GM21786 (cell line): ENCODE results near the gene ALKBH3.

Source experiments
- ATAC-seq: cut with Tn5 transposase; IDR thresholded peaks from one replicate; pipeline ENCODE4 v1.9.1; 2021; ENCODE audit not compliant: unreplicated experiment

The ALKBH3 gene

DNA sequence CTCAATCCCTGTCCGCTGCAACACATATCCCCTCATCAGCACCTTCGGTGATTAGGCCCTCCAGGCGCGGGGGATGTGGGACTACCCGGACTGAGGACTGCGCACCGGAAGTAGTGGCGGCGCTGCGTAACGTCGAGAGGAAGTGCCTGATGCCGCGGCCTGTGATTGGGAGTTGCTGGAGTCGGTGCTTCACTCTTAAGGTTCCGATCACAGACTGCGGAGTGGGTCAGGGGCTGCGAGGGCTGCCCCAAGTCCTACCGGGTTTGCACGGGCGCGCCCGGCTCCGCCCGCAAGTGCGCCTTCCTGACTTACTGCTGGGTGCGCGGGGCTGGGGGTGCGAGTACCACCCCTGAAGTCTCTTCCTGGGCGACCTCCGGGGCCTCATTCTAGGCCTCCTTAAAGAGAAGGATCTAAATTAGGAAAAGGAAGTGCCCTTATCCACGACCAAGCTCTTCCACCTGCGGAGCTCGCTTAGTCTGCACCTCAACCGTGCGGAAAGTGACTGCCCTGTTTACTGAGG is at the start of gene ALKBH3:
Gene ALKBH3, plus strand, starts transcription at position 192 of the 520 bp plus-strand sequence. CDS start 1,822 bp downstream, outside the sequence.
- peak; percentile 100 for ATAC-seq

DNA sequence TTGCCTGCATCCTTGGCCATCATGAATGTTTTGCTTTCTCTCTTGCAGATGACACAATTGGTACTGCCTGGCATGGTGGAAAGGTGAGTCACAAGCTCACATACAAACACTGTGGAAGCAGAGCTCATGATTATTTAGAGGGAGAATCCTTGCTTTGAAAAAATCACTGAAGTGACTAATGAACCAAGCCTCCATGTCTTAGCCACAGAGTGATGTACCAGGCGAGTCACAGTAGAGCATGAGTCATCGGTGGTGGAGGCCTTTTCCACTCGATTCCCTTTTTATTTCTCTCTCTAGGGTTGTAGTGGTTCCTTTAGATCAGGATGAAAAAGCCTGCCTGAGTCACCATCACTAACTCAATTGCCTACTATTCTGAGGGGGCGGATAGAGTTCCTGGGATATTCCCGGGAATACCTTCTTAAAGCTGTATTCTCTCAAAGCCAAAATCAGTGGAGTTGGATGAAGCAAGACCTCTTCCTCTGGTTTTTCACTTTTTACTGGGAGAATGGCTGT is 49.6 kb upstream of the ALKBH3 start:
- ATAC-seq = peak; percentile 64

DNA sequence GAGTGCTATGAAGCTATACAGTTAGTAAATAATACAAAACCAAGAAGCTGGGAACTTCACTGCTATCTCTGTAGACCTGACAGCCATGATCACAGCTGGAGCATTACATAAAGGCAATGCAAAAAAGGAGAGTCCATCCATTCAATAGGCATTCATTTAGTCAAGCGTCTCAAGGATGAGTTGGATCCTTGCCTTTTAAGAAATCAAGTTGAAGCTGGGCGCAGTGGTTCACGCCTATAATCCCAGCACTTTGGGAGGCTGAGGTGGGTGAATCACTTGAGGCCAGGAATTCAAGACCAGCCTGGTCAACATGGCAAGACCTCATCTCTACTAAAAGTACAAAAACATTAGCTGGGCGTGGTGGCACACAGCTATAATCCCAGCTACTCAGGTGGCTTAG is 48.1 kb upstream of the ALKBH3 start:
- ATAC-seq = no peak

DNA sequence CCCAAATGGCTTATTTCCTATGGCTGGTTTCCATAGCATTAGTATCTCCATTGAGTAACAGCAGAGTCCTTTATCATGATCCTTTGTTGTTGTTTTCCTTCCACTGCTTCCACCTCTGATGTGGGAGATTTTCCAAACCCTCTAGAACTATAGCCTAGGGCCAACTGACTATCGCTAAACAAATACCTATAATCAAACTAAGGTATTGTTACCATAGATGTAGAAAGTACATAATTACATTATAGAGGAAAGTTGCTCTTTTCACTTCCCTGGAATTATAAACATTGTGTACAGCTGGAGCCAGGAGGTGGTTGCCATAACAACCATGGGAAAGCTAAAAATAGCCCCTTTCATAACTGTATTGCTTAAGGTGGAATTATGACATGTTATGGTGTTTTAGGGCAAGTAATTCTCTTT is 47.0 kb upstream of the ALKBH3 start:
- ATAC-seq = no peak

DNA sequence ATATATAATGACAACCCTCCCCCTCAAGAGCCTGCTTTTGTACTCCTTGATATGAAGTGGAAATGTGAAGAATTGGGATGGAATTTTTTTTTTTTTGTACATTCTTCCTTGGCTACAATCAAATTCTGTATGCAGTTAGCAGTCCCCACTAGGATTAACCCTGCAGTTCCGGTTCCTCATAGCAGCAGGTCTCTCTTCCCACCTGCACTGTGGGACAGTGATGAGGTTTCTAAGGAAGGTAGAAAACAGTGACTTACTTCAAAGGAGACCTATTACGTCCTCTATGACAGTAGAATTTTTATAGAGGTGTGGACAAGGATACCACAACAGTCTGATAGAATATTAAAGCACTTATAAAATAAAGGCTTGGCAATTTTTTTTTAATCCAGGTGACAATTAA is 46.3 kb upstream of the ALKBH3 start:
- no peak for ATAC-seq

DNA sequence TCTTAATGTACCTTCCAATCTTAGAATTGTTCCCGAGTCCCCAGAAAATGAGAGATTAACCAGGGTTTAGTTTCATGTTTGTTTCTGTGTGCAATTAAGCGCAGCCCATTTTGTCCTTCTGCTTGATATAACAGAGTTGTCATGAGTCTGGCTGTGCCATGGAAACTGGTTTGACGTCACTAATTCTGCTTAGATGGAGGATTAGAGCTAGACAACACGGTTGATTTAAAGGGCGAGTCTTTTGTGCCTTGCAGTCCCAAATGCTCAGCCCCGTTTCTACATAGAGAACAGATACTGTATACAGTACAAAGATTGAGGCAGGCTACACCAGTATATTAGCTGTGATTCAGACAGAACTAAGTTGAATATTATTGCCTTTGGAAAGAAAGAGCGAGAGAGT is 45.5 kb upstream of the ALKBH3 start:
- no peak for ATAC-seq

- ATAC-seq = no peak
Measured at GRCh38 chr11:43837879-43838278, 42.8 kb upstream of the ALKBH3 start.

DNA sequence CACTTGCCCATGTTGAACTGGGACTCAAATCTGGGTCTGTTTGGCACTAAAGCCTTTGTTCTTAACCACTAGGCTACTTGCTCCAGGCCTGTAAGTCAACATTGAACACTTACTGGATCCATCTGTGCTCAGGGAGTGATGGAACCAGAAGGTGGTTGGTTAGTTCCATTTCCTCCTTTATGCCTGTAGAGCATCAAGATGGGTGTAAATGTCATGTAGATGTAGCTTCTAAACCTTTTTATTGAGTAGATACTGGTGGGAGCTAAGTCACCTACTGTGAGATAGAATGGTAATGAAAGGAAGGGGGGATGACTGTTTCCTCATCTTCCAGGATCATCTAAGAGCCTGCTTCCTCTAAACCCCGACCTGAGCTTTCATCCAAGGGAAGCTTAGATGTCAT is 38.6 kb upstream of the ALKBH3 start:
- ATAC-seq = no peak

DNA sequence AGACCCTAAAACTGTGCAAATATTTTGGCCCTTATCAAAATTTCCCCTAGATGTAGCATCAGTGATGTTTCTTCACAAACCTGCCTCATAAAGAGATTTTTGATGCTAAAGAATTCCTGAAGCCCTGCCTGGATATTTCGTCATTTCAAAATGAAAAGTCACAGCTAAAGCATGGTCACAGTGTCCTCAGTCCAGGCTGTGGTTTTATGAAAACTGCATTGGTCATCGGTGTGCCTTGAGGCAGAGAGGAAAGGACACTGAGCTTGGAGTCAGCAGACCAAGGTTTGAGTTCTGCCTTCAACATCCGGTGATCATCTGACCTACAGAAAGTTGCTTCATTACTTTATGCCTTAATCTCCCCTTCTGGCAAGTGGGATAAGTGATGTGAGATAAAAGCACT is 34.8 kb upstream of the ALKBH3 start:
- no peak for ATAC-seq

DNA sequence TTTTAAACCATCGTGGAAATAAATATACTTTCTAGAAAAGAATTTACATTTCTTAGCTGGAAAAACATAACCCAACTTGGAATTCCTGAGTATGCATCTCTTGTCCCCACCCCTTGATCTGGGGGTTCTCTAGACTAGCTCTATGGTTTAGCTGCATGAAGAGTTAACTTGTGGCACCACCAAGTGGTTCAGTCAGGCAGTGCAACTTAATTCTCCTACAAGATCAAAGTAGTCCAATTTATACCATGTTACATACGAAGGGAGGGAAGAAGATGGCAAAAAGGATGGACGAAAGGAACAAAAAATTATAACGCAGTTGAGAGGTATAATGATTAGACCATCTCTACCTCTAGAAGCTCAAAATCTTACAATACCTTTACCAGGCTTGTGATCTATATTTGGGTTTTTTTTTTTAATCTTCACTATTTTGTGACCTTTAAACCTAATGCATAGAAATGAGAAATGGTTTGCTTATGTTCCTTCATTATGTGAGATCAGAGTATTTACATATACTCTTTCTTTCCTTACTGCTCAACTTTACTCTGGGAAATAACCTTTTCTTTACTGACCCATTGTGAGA is 28.5 kb upstream of the ALKBH3 start:
- ATAC-seq = peak; percentile 80

DNA sequence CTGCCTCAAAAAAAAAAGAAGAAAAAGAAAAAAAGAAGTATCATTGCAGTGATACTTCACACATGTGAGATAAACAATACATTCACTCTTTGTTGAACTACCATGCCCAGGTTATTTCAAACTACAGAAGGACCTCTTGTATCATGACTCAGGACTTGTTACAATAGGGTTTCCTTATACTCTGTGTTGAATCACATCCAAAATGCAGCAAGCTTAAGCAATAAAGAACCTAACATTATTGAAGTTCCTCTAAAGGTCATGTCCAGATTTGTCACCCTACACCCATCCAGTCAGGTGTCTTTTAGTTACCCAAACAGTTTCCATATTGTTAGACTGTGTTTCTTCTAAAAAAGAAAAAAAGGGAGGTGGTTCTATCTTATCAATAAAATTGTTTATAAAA is 26.9 kb upstream of the ALKBH3 start:
- no peak for ATAC-seq

DNA sequence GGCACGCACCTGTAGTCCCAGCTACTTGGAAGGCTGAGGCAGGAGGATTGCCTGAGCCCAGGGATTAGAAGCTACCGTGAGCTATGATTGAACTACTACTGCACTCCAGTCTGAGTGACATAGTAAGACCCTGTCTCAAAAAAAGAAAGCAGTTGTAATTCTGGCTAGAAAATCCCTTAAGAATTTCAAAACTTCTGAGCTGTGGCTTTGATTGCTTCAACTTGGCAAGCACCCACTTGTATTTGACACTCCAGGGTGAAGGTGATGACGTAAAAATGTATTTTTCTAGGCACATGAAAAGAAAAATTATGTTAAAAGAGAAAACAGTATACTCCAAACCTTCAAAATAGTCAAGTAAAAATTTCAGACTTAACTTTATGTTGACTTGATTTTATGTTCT is 23.6 kb upstream of the ALKBH3 start:
- ATAC-seq = no peak

DNA sequence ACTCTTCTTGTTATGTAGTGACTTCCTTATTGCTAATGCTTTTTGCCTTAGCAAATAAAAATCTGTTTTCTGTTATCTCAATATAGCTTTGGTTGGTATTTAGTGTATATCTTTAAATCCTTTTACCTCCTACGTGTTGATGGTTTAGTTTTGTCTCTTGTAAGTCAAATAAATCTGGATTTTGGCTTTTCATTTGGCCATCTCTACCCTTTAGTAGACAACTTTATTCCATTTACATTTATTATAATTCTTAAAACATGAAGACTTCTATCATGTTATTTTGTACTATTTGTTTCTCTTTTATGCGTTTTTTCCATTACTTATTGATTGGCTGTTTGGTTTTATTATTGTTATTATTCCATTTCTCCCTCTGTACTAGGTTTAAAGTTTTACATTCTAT is 19.5 kb upstream of the ALKBH3 start:
- ATAC-seq = no peak

- ATAC-seq = no peak
Measured at GRCh38 chr11:43866520-43866919, 14.1 kb upstream of the ALKBH3 start.

GRCh38 chr11:43866969-43867368 is 13.7 kb upstream of the ALKBH3 start:
- ATAC-seq = no peak

GRCh38 chr11:43868852-43869567 is 11.6 kb upstream of the ALKBH3 start:
- ATAC-seq = peak; percentile 99

DNA sequence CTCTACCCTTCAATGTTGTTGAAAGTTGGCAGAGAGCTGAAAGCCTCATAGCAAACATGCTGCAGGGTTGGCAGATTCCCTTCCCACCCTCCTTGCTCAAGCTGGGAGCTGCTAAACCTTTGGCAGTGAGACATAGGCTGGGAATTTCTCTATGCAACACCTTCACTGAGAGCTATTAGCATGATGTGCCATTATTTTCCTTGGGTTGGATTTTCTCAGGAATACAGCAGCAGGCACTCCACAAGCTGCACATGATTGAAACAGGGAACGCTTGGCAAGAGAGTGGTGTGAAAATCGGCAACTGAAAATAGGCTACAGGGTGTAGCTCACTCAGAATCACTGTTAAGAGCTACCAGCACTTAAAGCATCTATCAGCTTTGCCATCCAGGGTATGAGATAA is 9.6 kb upstream of the ALKBH3 start:
- no peak for ATAC-seq

DNA sequence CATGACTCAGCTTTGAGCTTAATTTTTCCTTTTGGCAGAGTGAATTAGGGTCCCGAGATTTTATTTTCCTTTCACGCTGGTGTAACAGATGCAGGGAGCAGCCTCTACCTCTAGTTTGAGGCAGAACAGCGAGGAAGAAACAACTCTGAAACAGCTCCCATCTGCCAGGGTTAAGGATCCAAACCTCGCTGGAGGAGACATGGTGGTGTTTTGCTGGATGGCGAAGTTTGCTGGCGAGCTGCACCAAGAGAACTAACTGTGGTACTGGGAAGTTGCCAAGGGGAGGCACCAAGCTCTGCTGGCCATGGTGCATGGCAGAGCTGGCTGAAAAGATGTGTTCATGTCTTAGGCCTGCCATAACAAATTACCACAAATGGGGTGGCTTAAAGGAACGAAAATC is 7.6 kb upstream of the ALKBH3 start:
- no peak for ATAC-seq

DNA sequence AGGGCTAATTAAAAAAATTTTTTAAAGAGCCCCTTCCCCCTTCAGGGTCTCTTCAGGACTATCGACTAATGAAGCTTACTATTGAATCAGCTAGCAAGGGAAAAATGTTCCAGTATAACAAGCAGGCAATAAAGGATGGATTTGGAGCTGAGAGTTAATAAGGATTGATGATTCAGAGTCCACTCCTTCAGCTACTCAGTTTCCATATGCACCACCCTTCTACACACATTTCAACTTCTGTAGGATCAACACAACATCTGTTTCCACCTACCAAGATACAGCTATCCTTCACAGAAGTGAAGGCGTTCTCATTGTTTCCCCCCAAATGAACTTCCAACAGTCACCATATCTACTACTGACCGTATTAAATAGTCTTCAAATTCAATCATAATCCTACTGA is 6.6 kb upstream of the ALKBH3 start:
- ATAC-seq = no peak

DNA sequence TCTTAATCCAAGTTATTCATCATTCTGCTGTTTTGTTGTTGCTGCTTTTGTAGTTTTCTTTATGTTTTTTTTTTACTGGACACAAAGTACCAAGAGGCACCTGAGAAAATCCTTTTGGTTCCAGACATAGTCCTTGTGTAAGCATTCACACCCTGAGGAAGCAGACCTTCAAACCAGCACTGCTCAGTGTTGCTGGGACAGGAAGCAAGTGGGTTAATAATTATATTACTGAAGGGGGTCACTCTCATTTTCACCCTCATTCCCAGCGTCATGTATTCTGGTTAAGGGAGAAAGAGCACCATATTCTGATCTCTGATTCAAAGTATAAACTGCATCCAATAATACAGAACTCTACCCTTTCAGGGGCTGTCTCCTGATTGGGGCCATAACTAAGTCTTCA is 5.9 kb upstream of the ALKBH3 start:
- ATAC-seq = peak; percentile 53

DNA sequence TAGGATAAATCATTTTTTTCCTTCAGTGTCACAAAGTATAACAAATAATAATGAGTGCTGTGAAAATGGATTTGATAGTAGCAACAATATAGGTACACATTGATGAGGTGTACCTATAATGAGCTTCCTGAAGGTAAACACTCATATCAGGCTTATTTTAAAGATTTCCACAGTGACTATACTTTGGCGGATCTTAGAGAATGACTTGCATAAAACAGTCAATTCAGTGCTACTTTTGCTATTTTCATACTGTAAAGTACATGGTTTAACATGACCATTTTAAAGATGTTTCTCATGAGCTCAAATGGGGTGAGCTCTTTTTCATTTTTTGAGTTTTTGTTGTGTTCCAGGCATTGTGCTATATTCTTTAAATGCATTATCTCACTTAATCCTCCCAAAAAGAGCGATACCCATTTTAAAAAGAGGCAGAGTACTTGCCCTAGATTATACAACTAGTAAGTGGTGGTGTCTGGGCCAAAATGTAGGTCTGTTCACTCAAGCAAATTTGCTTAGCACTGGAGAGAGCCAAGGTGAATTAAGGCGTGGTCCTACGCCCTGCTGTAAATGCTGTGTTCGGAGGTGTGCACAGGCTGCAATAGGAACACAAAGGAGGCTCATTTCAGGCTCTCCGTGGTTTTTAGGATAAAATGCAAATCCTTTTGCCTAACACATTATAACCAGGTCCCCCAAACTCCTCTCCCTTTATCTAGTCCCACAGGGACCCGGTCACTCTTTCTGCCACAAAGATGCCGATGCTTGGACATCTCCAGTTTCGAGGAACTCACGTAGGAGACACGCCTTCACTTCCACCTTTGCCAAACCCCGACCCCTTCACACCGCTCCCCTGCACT is 617 bp upstream of the ALKBH3 start:
- ATAC-seq = no peak

DNA sequence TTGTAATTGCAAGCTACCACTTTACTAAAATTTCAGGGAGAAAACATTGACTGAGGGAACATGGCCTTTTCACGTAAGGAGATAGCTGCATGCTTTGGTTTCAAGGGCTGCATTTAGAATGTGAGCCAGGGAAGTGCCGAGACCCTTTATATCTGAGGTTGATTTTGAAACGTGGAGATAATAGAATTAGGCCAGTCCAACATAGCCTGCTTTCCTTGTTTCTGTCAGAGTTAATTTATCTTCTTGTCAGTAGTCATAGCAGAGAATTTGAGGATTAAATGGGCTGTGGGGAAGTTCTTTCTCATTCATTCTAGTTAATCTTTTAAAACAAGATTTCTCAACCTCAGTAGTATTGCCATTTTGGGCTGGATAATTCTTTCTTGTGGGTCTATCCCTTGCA is 12.2 kb downstream of the ALKBH3 start:
- ATAC-seq = no peak
